K562 (cell line): ENCODE measurements around the gene AKAP3. TPM values are rescaled to one million over a fixed set of nuclear protein-coding genes. Genes with fewer than 3 reads are reported as not detected.

Source experiments
- ATF1 ChIP-seq, 2 experiments: fragments of 450-650 bp in 1 of 2; IDR thresholded peaks; 2 replicates each; pipeline ENCODE4 v1.6.1; 2016; ENCODE audit warnings: missing compliant biosample characterization in 1 of 2, missing genetic modification characterization in 1 of 2
- CREM ChIP-seq: IDR thresholded peaks from 2 replicates; pipeline ENCODE4 v1.6.1; 2014; ENCODE audit warnings: antibody characterized with exemption, low read depth
- HDAC1 ChIP-seq, 2 experiments: fragments of 450-650 bp; IDR thresholded peaks; 2 replicates each; pipeline ENCODE4 v1.6.1; 2016 to 2017; ENCODE audit warnings: inconsistent platforms in 1 of 2, mild to moderate bottlenecking in 1 of 2, moderate library complexity in 1 of 2
- HLTF ChIP-seq: fragments of 450-650 bp; IDR thresholded peaks from 2 replicates; pipeline ENCODE4 v1.6.1; 2016
- MTA3 ChIP-seq: fragments of 450-650 bp; formaldehyde crosslinking; IDR thresholded peaks from 2 replicates; pipeline ENCODE4 v1.6.1; 2017; ENCODE audit warnings: mild to moderate bottlenecking, borderline replicate concordance
- RBFOX2 ChIP-seq: fragments of 200-400 bp; formaldehyde crosslinking; IDR thresholded peaks from 2 replicates; pipeline ENCODE4 v1.6.1; 2017; ENCODE audit warnings: low read depth, mild to moderate bottlenecking, low read length, moderate library complexity
- SMC3 ChIP-seq: conservative IDR thresholded peaks from 2 replicates; pipeline ENCODE4 v1.6.1; 2011; ENCODE audit warnings: low read depth, low read length, improper control_type of control experiment; ENCODE audit not compliant: insufficient read depth
- ZSCAN29 ChIP-seq: fragments of 450-650 bp; IDR thresholded peaks from 2 replicates; pipeline ENCODE4 v1.6.1; 2017
- polyA plus RNA-seq, 8 experiments: library from polyadenylated mRNA; depleted of rRNA in 4 of 8; stranded (reverse) in 5 of 8; unstranded in 3 of 8; fragments of >200 nt; fragmentation: Nextera tagmentation in 2 of 8; fragmentation: Illumina TruSeq in 1 of 8; extraction: Ambion mirVana in 2 of 8; extraction: Trizol in 1 of 8; gene quantifications; 2 replicates each; pipeline versions ENCODE4 v1.2.1 to v1.2.3, GENCODE V29; 2011 to 2014; ENCODE audit warnings: inconsistent platforms in 1 of 8, missing spikeins in 1 of 8
- total RNA-seq, 7 experiments: library from RNA; depleted of rRNA in 6 of 7; stranded (reverse); fragments of >200 nt in 6 of 7; fragmentation: Illumina TruSeq in 2 of 7; extraction: Trizol in 2 of 7; gene quantifications; 2 replicates each; pipeline versions ENCODE4 v1.2.1 to v1.2.3, GENCODE V29; 2011 to 2021; ENCODE audit warnings: low replicate concordance in 1 of 7
- TF ChIP-seq, protein P1 (sequence below), 3 experiments: IDR thresholded peaks in 2 of 3; conservative IDR thresholded peaks in 1 of 3; 2 replicates each; pipeline ENCODE4 v1.5.1; 2011 to 2012; ENCODE audit warnings: low read length in 3 of 3, mild to moderate bottlenecking in 3 of 3, control low read depth in 2 of 3, improper control_type of control experiment in 1 of 3, inconsistent platforms in 1 of 3, low read depth in 1 of 3, mixed read lengths in 1 of 3, moderate library complexity in 1 of 3; ENCODE audit not compliant: insufficient read depth in 2 of 3
- TF ChIP-seq, protein P2 (sequence below): fragments of 450-650 bp; IDR thresholded peaks from 2 replicates; pipeline ENCODE4 v1.6.1; 2016; ENCODE audit warnings: mild to moderate bottlenecking, moderate library complexity
- TF ChIP-seq, protein P3 (sequence below): fragments of 450-650 bp; IDR thresholded peaks from 2 replicates; pipeline ENCODE4 v1.6.1; 2014; ENCODE audit warnings: low read depth, mild to moderate bottlenecking, moderate library complexity, borderline replicate concordance

Gene AKAP3
- total and polyA plus RNA-seq, 9 of the 15 experiments (the other 6 are each of a cell fraction or from before 2014, with no cell fraction given): 0.17 to 2.8 (median 0.43) TPM

DNA sequence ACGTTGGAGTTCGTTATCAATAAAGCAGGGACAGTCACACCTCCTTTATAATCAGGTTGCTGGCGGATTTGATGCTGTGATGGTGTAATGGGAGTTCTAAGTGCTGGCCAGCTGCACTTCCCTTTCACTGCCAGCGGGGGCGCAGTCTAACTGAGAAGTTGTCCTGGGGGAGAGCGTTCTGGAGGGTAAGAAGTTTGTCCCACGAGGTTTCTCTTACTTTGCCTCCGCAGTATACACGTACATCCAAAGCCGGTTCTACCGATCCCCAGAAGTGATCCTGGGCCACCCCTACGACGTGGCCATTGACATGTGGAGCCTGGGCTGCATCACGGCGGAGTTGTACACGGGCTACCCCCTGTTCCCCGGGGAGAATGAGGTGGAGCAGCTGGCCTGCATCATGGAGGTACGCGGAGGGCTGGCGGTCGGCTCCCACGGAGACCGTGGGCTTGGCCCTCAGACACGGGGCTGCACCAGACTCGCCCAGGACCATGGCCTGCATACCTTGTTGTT is 44.1 kb downstream of the AKAP3 start (continued):
- TF ChIP-seq, protein P1, sequence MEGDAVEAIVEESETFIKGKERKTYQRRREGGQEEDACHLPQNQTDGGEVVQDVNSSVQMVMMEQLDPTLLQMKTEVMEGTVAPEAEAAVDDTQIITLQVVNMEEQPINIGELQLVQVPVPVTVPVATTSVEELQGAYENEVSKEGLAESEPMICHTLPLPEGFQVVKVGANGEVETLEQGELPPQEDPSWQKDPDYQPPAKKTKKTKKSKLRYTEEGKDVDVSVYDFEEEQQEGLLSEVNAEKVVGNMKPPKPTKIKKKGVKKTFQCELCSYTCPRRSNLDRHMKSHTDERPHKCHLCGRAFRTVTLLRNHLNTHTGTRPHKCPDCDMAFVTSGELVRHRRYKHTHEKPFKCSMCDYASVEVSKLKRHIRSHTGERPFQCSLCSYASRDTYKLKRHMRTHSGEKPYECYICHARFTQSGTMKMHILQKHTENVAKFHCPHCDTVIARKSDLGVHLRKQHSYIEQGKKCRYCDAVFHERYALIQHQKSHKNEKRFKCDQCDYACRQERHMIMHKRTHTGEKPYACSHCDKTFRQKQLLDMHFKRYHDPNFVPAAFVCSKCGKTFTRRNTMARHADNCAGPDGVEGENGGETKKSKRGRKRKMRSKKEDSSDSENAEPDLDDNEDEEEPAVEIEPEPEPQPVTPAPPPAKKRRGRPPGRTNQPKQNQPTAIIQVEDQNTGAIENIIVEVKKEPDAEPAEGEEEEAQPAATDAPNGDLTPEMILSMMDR (IDR thresholded peaks at IDR 0.05 in 2 of 3, conservative IDR thresholded peaks at IDR 0.05 in 1 of 3; ENCODE audit: insufficient read depth in 2 of 3, low read depth in 1 of 3, low read length in 3 of 3): peak; percentile 75 to 90 (median 75)
- TF ChIP-seq MTA3 (peak; percentile 97), CREM (peak; percentile 39; the same call in 1 of the 2 replicates), HLTF (0 out of 2 replicates have a peak, but pooled peaks have one; percentile 36), ZSCAN29 (peak; percentile 43; the same call in 1 of the 2 replicates), HDAC1 (IDR thresholded peaks at IDR 0.05) (peak in 1 of 2 experiments; percentile 59; a peak in 1 of 4 replicates), ATF1 (CRISPR knock-in tag; IDR thresholded peaks at IDR 0.05) (no peak), ATF1 (tag; IDR thresholded peaks at IDR 0.05) (peak; percentile 35; the same call in 1 of the 2 replicates), RBFOX2 (peak; percentile 55), SMC3 (0 out of 2 replicates have a peak, but pooled peaks have one; percentile 20)
- TF ChIP-seq, protein P2, sequence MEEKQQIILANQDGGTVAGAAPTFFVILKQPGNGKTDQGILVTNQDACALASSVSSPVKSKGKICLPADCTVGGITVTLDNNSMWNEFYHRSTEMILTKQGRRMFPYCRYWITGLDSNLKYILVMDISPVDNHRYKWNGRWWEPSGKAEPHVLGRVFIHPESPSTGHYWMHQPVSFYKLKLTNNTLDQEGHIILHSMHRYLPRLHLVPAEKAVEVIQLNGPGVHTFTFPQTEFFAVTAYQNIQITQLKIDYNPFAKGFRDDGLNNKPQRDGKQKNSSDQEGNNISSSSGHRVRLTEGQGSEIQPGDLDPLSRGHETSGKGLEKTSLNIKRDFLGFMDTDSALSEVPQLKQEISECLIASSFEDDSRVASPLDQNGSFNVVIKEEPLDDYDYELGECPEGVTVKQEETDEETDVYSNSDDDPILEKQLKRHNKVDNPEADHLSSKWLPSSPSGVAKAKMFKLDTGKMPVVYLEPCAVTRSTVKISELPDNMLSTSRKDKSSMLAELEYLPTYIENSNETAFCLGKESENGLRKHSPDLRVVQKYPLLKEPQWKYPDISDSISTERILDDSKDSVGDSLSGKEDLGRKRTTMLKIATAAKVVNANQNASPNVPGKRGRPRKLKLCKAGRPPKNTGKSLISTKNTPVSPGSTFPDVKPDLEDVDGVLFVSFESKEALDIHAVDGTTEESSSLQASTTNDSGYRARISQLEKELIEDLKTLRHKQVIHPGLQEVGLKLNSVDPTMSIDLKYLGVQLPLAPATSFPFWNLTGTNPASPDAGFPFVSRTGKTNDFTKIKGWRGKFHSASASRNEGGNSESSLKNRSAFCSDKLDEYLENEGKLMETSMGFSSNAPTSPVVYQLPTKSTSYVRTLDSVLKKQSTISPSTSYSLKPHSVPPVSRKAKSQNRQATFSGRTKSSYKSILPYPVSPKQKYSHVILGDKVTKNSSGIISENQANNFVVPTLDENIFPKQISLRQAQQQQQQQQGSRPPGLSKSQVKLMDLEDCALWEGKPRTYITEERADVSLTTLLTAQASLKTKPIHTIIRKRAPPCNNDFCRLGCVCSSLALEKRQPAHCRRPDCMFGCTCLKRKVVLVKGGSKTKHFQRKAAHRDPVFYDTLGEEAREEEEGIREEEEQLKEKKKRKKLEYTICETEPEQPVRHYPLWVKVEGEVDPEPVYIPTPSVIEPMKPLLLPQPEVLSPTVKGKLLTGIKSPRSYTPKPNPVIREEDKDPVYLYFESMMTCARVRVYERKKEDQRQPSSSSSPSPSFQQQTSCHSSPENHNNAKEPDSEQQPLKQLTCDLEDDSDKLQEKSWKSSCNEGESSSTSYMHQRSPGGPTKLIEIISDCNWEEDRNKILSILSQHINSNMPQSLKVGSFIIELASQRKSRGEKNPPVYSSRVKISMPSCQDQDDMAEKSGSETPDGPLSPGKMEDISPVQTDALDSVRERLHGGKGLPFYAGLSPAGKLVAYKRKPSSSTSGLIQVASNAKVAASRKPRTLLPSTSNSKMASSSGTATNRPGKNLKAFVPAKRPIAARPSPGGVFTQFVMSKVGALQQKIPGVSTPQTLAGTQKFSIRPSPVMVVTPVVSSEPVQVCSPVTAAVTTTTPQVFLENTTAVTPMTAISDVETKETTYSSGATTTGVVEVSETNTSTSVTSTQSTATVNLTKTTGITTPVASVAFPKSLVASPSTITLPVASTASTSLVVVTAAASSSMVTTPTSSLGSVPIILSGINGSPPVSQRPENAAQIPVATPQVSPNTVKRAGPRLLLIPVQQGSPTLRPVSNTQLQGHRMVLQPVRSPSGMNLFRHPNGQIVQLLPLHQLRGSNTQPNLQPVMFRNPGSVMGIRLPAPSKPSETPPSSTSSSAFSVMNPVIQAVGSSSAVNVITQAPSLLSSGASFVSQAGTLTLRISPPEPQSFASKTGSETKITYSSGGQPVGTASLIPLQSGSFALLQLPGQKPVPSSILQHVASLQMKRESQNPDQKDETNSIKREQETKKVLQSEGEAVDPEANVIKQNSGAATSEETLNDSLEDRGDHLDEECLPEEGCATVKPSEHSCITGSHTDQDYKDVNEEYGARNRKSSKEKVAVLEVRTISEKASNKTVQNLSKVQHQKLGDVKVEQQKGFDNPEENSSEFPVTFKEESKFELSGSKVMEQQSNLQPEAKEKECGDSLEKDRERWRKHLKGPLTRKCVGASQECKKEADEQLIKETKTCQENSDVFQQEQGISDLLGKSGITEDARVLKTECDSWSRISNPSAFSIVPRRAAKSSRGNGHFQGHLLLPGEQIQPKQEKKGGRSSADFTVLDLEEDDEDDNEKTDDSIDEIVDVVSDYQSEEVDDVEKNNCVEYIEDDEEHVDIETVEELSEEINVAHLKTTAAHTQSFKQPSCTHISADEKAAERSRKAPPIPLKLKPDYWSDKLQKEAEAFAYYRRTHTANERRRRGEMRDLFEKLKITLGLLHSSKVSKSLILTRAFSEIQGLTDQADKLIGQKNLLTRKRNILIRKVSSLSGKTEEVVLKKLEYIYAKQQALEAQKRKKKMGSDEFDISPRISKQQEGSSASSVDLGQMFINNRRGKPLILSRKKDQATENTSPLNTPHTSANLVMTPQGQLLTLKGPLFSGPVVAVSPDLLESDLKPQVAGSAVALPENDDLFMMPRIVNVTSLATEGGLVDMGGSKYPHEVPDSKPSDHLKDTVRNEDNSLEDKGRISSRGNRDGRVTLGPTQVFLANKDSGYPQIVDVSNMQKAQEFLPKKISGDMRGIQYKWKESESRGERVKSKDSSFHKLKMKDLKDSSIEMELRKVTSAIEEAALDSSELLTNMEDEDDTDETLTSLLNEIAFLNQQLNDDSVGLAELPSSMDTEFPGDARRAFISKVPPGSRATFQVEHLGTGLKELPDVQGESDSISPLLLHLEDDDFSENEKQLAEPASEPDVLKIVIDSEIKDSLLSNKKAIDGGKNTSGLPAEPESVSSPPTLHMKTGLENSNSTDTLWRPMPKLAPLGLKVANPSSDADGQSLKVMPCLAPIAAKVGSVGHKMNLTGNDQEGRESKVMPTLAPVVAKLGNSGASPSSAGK: peak; percentile 58
- TF ChIP-seq, protein P3, sequence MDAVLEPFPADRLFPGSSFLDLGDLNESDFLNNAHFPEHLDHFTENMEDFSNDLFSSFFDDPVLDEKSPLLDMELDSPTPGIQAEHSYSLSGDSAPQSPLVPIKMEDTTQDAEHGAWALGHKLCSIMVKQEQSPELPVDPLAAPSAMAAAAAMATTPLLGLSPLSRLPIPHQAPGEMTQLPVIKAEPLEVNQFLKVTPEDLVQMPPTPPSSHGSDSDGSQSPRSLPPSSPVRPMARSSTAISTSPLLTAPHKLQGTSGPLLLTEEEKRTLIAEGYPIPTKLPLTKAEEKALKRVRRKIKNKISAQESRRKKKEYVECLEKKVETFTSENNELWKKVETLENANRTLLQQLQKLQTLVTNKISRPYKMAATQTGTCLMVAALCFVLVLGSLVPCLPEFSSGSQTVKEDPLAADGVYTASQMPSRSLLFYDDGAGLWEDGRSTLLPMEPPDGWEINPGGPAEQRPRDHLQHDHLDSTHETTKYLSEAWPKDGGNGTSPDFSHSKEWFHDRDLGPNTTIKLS: peak; percentile 65; the same call in 1 of the 2 replicates
